ENCODE data around the gene C16orf95.

C16orf95 gene

GRCh38 chr16:87279094-87279658 is 38.0 kb downstream of the C16orf95 start:
- no peak for DNase-seq (ENCODE audit: low read depth)
- TF ChIP-seq CTCF (IDR thresholded peaks at IDR 0.05; ENCODE audit: low read depth, low read length) = no peak
- no peak for TF ChIP-seq MYC (IDR thresholded peaks at IDR 0.05; ENCODE audit: low read depth, low read length)
- no peak for TF ChIP-seq POLR2A (IDR thresholded peaks at IDR 0.05; ENCODE audit: extremely low read depth, insufficient read length)
- no peak for TF ChIP-seq MAX (IDR thresholded peaks at IDR 0.05; ENCODE audit: low read depth, low read length)
- H3K4me3 ChIP-seq (ENCODE audit: low read depth, low read length) = no peak overlapping the region

GRCh38 chr16:87278191-87279093 is 38.8 kb downstream of the C16orf95 start:
- no peak for TF ChIP-seq POLR2A (IDR thresholded peaks at IDR 0.05; ENCODE audit: extremely low read depth, insufficient read length)
- TF ChIP-seq CTCF (IDR thresholded peaks at IDR 0.05; ENCODE audit: low read depth, low read length) = peak; percentile 92
- peak; percentile 89 for DNase-seq (ENCODE audit: low read depth)
- no peak overlapping the region for H3K4me3 ChIP-seq (ENCODE audit: low read depth, low read length)

- TF ChIP-seq POLR2A (IDR thresholded peaks at IDR 0.05; ENCODE audit: extremely low read depth, insufficient read length) = no peak
- TF ChIP-seq MYC (IDR thresholded peaks at IDR 0.05; ENCODE audit: low read depth, low read length) = no peak
- TF ChIP-seq CTCF (IDR thresholded peaks at IDR 0.05; ENCODE audit: low read depth, low read length) = no peak
- no peak for TF ChIP-seq MAX (IDR thresholded peaks at IDR 0.05; ENCODE audit: low read depth, low read length)
- H3K4me3 ChIP-seq (ENCODE audit: low read depth, low read length) = no peak overlapping the region
Measured at GRCh38 chr16:87276924-87277323, 40.3 kb downstream of the C16orf95 start.

GRCh38 chr16:87276091-87276701 is 41.0 kb downstream of the C16orf95 start:
- DNase-seq (ENCODE audit: low read depth) = peak; percentile 43
- TF ChIP-seq MAX (IDR thresholded peaks at IDR 0.05; ENCODE audit: low read depth, low read length) (no peak), MYC (IDR thresholded peaks at IDR 0.05; ENCODE audit: low read depth, low read length) (no peak), POLR2A (IDR thresholded peaks at IDR 0.05; ENCODE audit: extremely low read depth, insufficient read length) (no peak), CTCF (IDR thresholded peaks at IDR 0.05; ENCODE audit: low read depth, low read length) (no peak)
- no peak overlapping the region for H3K4me3 ChIP-seq (ENCODE audit: low read depth, low read length)

More at GRCh38 chr16:87276924-87277323, 40.3 kb downstream of the C16orf95 start:
- no peak for DNase-seq (ENCODE audit: low read depth)

- no peak overlapping the region for H3K4me3 ChIP-seq (ENCODE audit: low read depth, low read length)
- no peak for TF ChIP-seq CTCF (IDR thresholded peaks at IDR 0.05; ENCODE audit: low read depth, low read length)
- TF ChIP-seq MYC (IDR thresholded peaks at IDR 0.05; ENCODE audit: low read depth, low read length) = no peak
- TF ChIP-seq MAX (IDR thresholded peaks at IDR 0.05; ENCODE audit: low read depth, low read length) = no peak
- TF ChIP-seq POLR2A (IDR thresholded peaks at IDR 0.05; ENCODE audit: extremely low read depth, insufficient read length) = no peak
- DNase-seq (ENCODE audit: low read depth) = no peak
Measured at GRCh38 chr16:87274794-87275193, 42.4 kb downstream of the C16orf95 start.
